ENCODE data around the gene PAXIP1.

PAXIP1 gene, protein sequence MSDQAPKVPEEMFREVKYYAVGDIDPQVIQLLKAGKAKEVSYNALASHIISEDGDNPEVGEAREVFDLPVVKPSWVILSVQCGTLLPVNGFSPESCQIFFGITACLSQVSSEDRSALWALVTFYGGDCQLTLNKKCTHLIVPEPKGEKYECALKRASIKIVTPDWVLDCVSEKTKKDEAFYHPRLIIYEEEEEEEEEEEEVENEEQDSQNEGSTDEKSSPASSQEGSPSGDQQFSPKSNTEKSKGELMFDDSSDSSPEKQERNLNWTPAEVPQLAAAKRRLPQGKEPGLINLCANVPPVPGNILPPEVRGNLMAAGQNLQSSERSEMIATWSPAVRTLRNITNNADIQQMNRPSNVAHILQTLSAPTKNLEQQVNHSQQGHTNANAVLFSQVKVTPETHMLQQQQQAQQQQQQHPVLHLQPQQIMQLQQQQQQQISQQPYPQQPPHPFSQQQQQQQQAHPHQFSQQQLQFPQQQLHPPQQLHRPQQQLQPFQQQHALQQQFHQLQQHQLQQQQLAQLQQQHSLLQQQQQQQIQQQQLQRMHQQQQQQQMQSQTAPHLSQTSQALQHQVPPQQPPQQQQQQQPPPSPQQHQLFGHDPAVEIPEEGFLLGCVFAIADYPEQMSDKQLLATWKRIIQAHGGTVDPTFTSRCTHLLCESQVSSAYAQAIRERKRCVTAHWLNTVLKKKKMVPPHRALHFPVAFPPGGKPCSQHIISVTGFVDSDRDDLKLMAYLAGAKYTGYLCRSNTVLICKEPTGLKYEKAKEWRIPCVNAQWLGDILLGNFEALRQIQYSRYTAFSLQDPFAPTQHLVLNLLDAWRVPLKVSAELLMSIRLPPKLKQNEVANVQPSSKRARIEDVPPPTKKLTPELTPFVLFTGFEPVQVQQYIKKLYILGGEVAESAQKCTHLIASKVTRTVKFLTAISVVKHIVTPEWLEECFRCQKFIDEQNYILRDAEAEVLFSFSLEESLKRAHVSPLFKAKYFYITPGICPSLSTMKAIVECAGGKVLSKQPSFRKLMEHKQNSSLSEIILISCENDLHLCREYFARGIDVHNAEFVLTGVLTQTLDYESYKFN

GRCh38 chr7:155003092-155003375 lies at the start of gene PAXIP1:
Gene PAXIP1 (minus strand): TSS chr7:155003124. CDS start chr7:155002929, 195 bp downstream.
- Histone ChIP-seq H3F3A (ENCODE audit: insufficient read depth, low read length) (no peaks in the 10 kb centered on the region; the same call in 1 of the 2 replicates), H3K4me1 (ENCODE audit: low read length) (peaks cover 13% of the 10 kb centered on the region), H3K27ac (ENCODE audit: low read length) (peak within 1 kb of the TSS; percentile 74), H3K9me2 (replicated peaks; ENCODE audit: insufficient read depth, low read length) (no peaks in the 10 kb centered on the region), H3K9ac (ENCODE audit: low read length) (peak within 1 kb of the TSS; percentile 98), H3K79me2 (ENCODE audit: low read length) (peaks cover 49% of the 10 kb centered on the region), H3K4me2 (ENCODE audit: low read depth, low read length) (peak within 1 kb of the TSS; percentile 85), H3K27me3 (replicated peaks; ENCODE audit: insufficient read depth, low read length) (no peaks in the 10 kb centered on the region), H3K4me3 (ENCODE audit: low read length) (peak within 1 kb of the TSS; percentile 98), H3K36me3 (replicated peaks; ENCODE audit: insufficient read depth, low read length) (no peaks in the 10 kb centered on the region), H4K20me1 (ENCODE audit: insufficient read depth, low read length) (no peaks in the 10 kb centered on the region), H3K9me3 (replicated peaks; ENCODE audit: insufficient read depth, low read length) (no peaks in the 10 kb centered on the region), H2AFZ (ENCODE audit: low read length) (peak within 1 kb of the TSS; percentile 96)
- TF ChIP-seq EZH2phosphoT487 (IDR thresholded peaks at IDR 0.05; ENCODE audit: low read length) (no peak), CTCF (IDR thresholded peaks at IDR 0.05; ENCODE audit: low read length) (no peak), EZH2 (optimal IDR thresholded peaks at IDR 0.05; ENCODE audit: low read depth, low read length) (no peak)
- DNase-seq: peak; percentile 77

GRCh38 chr7:155051355-155051754 lies 48.4 kb upstream of the PAXIP1 start:
- H3F3A ChIP-seq (ENCODE audit: insufficient read depth, low read length): no peaks in the 10 kb centered on the region
- no peaks in the 10 kb centered on the region for H3K9me3 ChIP-seq (replicated peaks; ENCODE audit: insufficient read depth, low read length)
- H3K27me3 ChIP-seq (replicated peaks; ENCODE audit: insufficient read depth, low read length): no peaks in the 10 kb centered on the region

GRCh38 chr7:155048006-155048405 lies 45.1 kb upstream of the PAXIP1 start:
- H3K9me3 ChIP-seq (replicated peaks; ENCODE audit: insufficient read depth, low read length): no peaks in the 10 kb centered on the region
- no peak overlapping the region for H3K4me2 ChIP-seq (ENCODE audit: low read depth, low read length)
- no peaks in the 10 kb centered on the region for H3K79me2 ChIP-seq (ENCODE audit: low read length)
- no peak for TF ChIP-seq EZH2 (optimal IDR thresholded peaks at IDR 0.05; ENCODE audit: low read depth, low read length)
- TF ChIP-seq CTCF (IDR thresholded peaks at IDR 0.05; ENCODE audit: low read length): no peak
- TF ChIP-seq EZH2phosphoT487 (IDR thresholded peaks at IDR 0.05; ENCODE audit: low read length): no peak
- H3K27me3 ChIP-seq (replicated peaks; ENCODE audit: insufficient read depth, low read length): no peaks in the 10 kb centered on the region
- no peaks in the 10 kb centered on the region for H4K20me1 ChIP-seq (ENCODE audit: insufficient read depth, low read length)
- H3K9me2 ChIP-seq (replicated peaks; ENCODE audit: insufficient read depth, low read length): no peaks in the 10 kb centered on the region
- no peak overlapping the region for H3K4me3 ChIP-seq (ENCODE audit: low read length)
- H2AFZ ChIP-seq (ENCODE audit: low read length): no peak overlapping the region
- no peak overlapping the region for H3K9ac ChIP-seq (ENCODE audit: low read length)
- no peaks in the 10 kb centered on the region for H3F3A ChIP-seq (ENCODE audit: insufficient read depth, low read length)
- no peaks in the 10 kb centered on the region for H3K36me3 ChIP-seq (replicated peaks; ENCODE audit: insufficient read depth, low read length)
- DNase-seq: no peak
- H3K4me1 ChIP-seq (ENCODE audit: low read length): no peaks in the 10 kb centered on the region
- no peak overlapping the region for H3K27ac ChIP-seq (ENCODE audit: low read length)

More at GRCh38 chr7:155051355-155051754, 48.4 kb upstream of the PAXIP1 start:
- Histone ChIP-seq H3K4me1 (ENCODE audit: low read length) (no peaks in the 10 kb centered on the region), H3K4me3 (ENCODE audit: low read length) (no peak overlapping the region), H3K27ac (ENCODE audit: low read length) (no peak overlapping the region), H3K9me2 (replicated peaks; ENCODE audit: insufficient read depth, low read length) (no peaks in the 10 kb centered on the region), H2AFZ (ENCODE audit: low read length) (no peak overlapping the region), H3K9ac (ENCODE audit: low read length) (no peak overlapping the region), H4K20me1 (ENCODE audit: insufficient read depth, low read length) (no peaks in the 10 kb centered on the region), H3K79me2 (ENCODE audit: low read length) (no peaks in the 10 kb centered on the region), H3K4me2 (ENCODE audit: low read depth, low read length) (no peak overlapping the region), H3K36me3 (replicated peaks; ENCODE audit: insufficient read depth, low read length) (no peaks in the 10 kb centered on the region)
- TF ChIP-seq EZH2phosphoT487 (IDR thresholded peaks at IDR 0.05; ENCODE audit: low read length) (no peak), CTCF (IDR thresholded peaks at IDR 0.05; ENCODE audit: low read length) (no peak), EZH2 (optimal IDR thresholded peaks at IDR 0.05; ENCODE audit: low read depth, low read length) (no peak)
- DNase-seq: no peak

Measured in MM.1S (cell line).